Fibroblast of mammary gland (primary cell): ENCODE measurements around the gene MXD4.

Experiments
- DNase-seq: peaks from one replicate; pipeline ENCODE4 v3.0.0-alpha.2; 2010; ENCODE audit warnings: low read depth
- H3K4me3 ChIP-seq: 2 replicates; pipeline ENCODE4 v1.5.1; 2011; ENCODE audit warnings: low read depth, mild to moderate bottlenecking, low read length, moderate library complexity; ENCODE audit not compliant: control insufficient read depth
- CTCF ChIP-seq: conservative IDR thresholded peaks from 2 replicates; pipeline ENCODE4 v1.5.1; 2011; ENCODE audit warnings: low read depth, low read length, inconsistent platforms; ENCODE audit not compliant: control insufficient read depth, insufficient read depth

The MXD4 gene

GRCh38 chr4:2291705-2292645 is 30.1 kb upstream of the MXD4 start:
- H3K4me3 ChIP-seq: no peak overlapping the region
- DNase-seq: no peak
- no peak for TF ChIP-seq CTCF

- TF ChIP-seq CTCF: no peak
- H3K4me3 ChIP-seq: no peak overlapping the region
- DNase-seq: no peak
These were observed 29.2 kb upstream of the MXD4 start for GRCh38 chr4:2290974-2291704.

- H3K4me3 ChIP-seq: no peak overlapping the region
- no peak for DNase-seq
- TF ChIP-seq CTCF: no peak
These were observed 28.6 kb upstream of the MXD4 start for GRCh38 chr4:2290488-2290887.

GRCh38 chr4:2289955-2290333 is 28.0 kb upstream of the MXD4 start:
- H3K4me3 ChIP-seq: no peak overlapping the region
- no peak for DNase-seq
- no peak for TF ChIP-seq CTCF

GRCh38 chr4:2289311-2289954 is 27.5 kb upstream of the MXD4 start:
- no peak for TF ChIP-seq CTCF
- H3K4me3 ChIP-seq: no peak overlapping the region
- no peak for DNase-seq

GRCh38 chr4:2288051-2288541 is 26.2 kb upstream of the MXD4 start:
- TF ChIP-seq CTCF: no peak
- no peak overlapping the region for H3K4me3 ChIP-seq
- no peak for DNase-seq
